ENCODE measurements around the gene UFC1. TPM values are rescaled to one million over a fixed set of nuclear protein-coding genes. Genes with fewer than 3 reads are reported as not detected.
A peak's percentile ranks its signal among the peaks of the same experiment; 100 is the strongest.

UFC1 gene
- total and polyA plus RNA-seq, 2 of the 13 experiments (the other 11 are each of a cell fraction or from before 2014, with no cell fraction given): 72.8 to 85.2 TPM

- no peak; the same call in 1 of the 2 replicates for TF ChIP-seq NCOA1 (CRISPR knock-in tag; IDR thresholded peaks at IDR 0.05)
- no peak for TF ChIP-seq ZNF646 (CRISPR knock-in tag; IDR thresholded peaks at IDR 0.05)
- TF ChIP-seq ZNF564 (CRISPR knock-in tag; IDR thresholded peaks at IDR 0.05): peak; percentile 42; the same call in 1 of the 2 replicates
- TF ChIP-seq, protein P1, sequence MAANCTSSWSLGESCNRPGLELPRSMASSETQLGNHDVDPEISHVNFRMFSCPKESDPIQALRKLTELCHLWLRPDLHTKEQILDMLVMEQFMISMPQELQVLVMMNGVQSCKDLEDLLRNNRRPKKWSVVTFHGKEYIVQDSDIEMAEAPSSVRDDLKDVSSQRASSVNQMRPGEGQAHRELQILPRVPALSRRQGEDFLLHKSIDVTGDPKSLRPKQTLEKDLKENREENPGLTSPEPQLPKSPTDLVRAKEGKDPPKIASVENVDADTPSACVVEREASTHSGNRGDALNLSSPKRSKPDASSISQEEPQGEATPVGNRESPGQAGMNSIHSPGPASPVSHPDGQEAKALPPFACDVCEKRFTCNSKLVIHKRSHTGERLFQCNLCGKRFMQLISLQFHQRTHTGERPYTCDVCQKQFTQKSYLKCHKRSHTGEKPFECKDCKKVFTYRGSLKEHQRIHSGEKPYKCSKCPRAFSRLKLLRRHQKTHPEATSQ (CRISPR knock-in tag; IDR thresholded peaks at IDR 0.05; ENCODE audit: borderline replicate concordance): no peak
- TF ChIP-seq KAT7 (CRISPR knock-in tag; IDR thresholded peaks at IDR 0.05; ENCODE audit: borderline replicate concordance): peak; percentile 74; the same call in 1 of the 2 replicates
- no peak for TF ChIP-seq NFRKB (IDR thresholded peaks at IDR 0.05)
- no peak; the same call in 1 of the 2 replicates for TF ChIP-seq ZNF24 (IDR thresholded peaks at IDR 0.05)
- TF ChIP-seq ZFP62 (CRISPR knock-in tag; IDR thresholded peaks at IDR 0.05): no peak
- TF ChIP-seq, protein P2, sequence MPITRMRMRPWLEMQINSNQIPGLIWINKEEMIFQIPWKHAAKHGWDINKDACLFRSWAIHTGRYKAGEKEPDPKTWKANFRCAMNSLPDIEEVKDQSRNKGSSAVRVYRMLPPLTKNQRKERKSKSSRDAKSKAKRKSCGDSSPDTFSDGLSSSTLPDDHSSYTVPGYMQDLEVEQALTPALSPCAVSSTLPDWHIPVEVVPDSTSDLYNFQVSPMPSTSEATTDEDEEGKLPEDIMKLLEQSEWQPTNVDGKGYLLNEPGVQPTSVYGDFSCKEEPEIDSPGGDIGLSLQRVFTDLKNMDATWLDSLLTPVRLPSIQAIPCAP (CRISPR knock-in tag; IDR thresholded peaks at IDR 0.05; ENCODE audit: low read depth): 0 out of 2 replicates have a peak, but pooled peaks have one; percentile 82
- peak; percentile 52; the same call in 1 of the 2 replicates for TF ChIP-seq JUND (CRISPR knock-in tag; IDR thresholded peaks at IDR 0.05)
- TF ChIP-seq ZBTB37 (CRISPR knock-in tag; IDR thresholded peaks at IDR 0.05): no peak
- TF ChIP-seq, protein P3, sequence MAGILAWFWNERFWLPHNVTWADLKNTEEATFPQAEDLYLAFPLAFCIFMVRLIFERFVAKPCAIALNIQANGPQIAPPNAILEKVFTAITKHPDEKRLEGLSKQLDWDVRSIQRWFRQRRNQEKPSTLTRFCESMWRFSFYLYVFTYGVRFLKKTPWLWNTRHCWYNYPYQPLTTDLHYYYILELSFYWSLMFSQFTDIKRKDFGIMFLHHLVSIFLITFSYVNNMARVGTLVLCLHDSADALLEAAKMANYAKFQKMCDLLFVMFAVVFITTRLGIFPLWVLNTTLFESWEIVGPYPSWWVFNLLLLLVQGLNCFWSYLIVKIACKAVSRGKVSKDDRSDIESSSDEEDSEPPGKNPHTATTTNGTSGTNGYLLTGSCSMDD (CRISPR knock-in tag; IDR thresholded peaks at IDR 0.05): no peak
- peak; percentile 49; the same call in 1 of the 2 replicates for TF ChIP-seq HCFC1 (IDR thresholded peaks at IDR 0.05; ENCODE audit: low read depth, low read length)
- TF ChIP-seq TBX2 (CRISPR knock-in tag; IDR thresholded peaks at IDR 0.05; ENCODE audit: borderline replicate concordance): peak; percentile 90
- TF ChIP-seq SCMH1 (CRISPR knock-in tag; IDR thresholded peaks at IDR 0.05; ENCODE audit: borderline replicate concordance): no peak
- TF ChIP-seq EED (CRISPR knock-in tag; IDR thresholded peaks at IDR 0.05): no peak; the same call in 1 of the 2 replicates
- TF ChIP-seq ZNF776 (CRISPR knock-in tag; IDR thresholded peaks at IDR 0.05): peak; percentile 91
- peak; percentile 43 for TF ChIP-seq AGO1 (IDR thresholded peaks at IDR 0.05; ENCODE audit: low read depth, low read length, poor library complexity, severe bottlenecking)
Observed at GRCh38 chr1:161177112-161177935, 23.5 kb downstream of the UFC1 start, which contains the start of gene B4GALT3 (continued).

Measured in HepG2 (cell line).